ENCODE results near the gene LSM2.
"Not testable (repeated sequence)": the region's sequence is repeated elsewhere in the genome, so short reads cannot be mapped to it uniquely, and the experiment has no call there.

LSM2 gene

DNA sequence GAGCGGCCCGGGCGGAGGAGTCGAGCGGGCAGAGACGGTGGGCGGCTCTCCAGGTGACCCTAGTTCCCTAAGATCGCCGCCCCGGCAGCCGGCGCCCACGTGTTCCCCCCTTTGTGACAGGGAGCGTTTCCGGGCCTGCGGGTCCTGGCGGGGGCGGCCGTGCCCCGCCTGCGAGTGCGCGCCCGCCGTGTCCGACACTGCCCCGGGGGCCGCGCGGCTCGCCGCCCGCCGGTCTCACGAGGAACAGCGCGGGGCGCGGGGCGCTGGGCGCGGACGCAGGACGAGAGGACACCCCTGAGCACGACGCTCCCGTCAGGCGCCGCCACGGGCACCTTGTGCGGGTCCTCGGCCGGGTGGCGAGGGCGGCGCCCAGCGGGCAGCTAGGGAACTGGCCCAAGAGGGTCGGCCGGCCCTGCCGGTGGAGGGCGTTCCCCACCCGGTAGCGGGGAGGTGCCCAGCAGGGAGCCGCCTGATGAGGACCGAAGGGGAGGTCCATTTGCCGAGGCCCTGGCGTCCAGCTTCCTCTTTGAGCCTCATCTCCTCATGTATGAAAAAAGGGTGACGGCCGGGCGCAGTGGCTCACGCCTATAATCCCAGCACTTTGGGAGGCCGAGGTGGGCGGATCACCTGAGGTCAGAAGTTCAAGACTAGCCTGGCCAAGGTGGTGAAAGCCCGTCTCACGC, 11.0 kb downstream of the LSM2 start, which contains the start of gene VARS1:
Gene VARS1 (minus strand): TSS at position 137 of the 683 bp plus-strand sequence. CDS start 535 bp downstream, outside the sequence.
- DNase-seq, result peak; percentile 70 to 73

DNA sequence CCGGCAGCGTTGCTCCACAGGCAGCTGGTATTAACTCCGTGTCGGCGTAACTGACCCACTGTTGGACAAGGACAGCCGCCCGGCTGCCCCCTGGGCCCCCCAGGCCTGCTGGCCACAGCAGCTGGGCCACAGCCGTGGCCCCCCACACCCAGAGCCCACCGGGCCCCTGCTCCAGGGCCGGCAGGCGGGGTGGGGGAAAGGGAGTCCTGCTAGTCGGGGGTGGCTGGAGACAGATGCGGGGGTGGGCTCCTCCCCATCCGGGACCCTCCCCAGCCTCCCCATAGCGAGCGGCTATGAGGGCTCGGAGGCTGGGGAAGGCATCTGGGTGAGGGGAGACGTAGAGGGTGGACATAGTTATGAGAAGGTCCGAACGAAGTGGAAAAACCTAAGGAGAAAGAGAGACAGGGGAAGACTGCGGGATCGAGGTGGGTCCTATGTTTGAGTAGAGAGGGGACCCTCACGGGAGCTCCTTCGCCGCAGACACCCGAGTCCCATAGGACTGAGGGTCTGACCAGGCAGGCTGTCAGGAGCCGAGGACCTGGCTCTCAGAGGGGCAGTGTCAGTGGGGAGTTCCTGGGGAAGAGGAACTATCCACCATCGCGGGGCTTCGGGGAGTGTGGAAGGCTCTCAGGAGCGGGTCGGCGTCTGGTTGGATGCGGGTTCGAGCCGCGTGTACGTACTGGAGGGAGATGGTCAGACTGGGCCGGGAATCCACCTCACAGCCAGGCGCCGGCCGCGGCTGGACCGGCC, 11.7 kb downstream of the LSM2 start:
- DNase-seq, result no peak

DNA sequence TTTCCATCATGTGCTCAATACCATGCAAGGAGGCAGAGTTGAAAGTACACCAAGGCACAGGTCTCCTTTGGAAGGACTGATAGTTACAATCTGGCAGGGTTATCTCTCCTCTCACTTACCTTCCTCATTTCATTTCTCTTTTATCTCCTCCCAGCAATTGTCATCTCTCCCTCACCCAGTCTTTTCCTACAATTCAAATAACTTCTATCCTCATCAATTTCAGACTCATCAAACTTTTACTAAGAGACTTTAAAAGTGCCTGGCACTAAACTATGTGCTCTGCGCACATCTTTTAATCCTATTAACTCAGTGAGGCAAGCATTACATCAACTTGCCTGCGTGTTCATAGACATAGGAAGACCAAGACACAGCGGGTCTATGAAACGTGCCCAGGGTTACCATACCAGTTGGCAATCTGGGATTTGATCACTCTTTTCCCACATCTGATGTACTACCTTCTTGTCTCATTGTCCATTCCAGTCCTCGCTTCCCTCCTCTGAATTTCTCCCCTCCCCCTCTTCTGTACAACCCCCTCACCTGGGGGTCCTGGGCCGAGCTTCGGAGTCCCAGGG, 12.4 kb downstream of the LSM2 start:
- DNase-seq, result no peak

DNA sequence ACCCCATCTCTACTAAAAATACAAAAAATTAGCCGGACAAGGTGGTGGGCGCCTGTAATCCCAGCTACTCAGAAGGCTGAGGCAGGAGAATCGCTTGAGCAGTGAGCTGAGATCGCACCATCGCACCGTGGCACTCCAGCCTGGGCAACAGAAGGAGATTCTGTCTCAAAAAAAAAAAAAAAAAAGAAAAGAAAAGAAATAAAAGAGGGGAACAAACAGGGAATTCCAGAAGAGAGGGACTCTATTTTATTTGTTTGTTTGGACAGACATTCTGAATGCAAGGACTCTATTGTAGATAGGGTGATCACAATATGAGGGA, 12.9 kb downstream of the LSM2 start:
- not testable (repeated sequence) for DNase-seq

DNA sequence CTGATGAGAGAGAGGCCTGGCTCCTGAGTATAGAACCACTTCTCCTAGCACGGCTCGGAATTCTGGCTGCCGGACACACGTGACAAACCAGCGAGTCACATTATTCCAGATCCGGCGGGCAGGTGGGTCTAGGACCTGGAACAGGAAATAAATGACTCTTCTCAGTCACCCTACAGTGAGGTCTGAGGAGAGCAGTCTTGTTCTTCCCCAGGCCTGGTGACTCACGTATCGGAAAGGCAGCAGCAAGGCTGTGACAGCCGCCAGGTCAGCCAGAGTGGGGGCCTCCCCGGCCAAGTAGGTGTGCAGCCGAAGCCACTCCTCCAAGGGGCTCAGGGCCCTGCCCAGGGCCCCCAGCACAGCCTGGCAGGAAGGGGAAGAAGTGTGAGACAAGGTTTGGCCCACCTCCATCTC, 14.0 kb downstream of the LSM2 start:
- no peak for DNase-seq

DNA sequence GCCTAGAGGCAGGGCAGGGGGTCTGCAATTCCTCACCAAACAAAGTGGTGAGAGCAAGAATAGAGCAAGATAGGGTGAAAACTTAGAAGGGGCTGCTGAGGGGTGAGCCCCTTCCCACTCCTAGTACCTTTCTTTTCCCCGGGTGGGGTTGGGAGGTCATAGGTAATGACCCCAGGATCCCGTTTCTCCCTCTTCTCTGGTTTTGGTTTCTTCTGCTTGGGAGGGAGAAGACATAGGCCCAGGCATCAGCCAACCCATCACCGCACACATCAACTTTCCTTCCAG, 14.7 kb downstream of the LSM2 start:
- DNase-seq, result no peak

DNA sequence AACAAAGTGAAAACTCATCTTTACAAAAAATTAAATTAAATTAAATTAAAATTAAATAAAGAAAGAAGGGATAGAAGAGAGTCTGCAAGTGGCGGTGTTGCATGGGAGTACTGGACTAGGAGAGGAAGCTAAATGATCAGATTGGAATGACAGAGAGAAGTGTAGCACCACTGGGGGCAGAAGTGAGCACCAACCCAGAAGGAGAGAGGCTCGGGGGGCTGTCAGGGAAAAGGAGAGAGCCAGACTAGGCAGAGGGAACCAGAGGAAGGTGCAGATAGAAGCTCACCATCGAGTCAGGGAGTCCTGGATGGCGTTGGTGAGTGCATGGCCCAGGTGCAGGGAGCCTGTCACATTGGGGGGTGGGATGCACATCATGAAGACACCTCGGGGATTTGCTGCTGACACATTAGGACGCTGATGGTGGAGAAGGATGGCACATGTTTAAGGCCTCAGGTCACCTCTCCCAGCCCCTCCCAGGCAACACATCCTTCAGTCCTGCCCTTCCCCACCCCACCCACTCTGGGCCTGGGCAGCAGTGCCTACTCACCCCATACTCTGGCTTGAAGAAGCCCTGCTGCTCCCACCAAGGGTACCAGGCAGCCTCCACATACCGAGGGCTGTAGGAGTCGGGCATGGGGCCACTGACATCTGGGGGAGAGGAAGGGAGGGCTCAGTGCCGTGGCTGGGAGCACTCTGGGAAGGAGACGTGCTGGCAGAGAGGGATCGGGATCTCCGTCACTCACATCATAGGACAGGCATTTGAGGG, 15.3 kb downstream of the LSM2 start:
- DNase-seq, result no peak

DNA sequence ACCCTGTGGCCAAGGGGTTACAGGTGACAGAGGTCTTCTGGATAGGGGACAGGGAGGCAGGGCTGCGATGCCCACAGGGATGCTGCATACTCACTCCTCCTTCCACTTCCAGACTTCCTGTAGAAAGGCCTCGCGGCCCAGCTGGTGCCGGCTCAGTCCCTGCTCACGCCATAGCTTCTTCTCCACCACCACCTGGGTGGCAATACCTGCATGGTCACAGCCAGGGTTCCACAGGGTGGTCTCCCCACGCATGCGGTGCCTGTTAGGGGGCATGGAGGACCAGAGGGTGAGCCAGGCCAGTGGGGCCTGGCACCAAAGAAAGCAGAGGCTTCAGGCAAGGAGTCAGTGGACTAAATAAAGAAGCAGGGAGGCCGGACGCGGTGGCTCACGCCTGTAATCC, 21.3 kb downstream of the LSM2 start:
- DNase-seq, result no peak

DNA sequence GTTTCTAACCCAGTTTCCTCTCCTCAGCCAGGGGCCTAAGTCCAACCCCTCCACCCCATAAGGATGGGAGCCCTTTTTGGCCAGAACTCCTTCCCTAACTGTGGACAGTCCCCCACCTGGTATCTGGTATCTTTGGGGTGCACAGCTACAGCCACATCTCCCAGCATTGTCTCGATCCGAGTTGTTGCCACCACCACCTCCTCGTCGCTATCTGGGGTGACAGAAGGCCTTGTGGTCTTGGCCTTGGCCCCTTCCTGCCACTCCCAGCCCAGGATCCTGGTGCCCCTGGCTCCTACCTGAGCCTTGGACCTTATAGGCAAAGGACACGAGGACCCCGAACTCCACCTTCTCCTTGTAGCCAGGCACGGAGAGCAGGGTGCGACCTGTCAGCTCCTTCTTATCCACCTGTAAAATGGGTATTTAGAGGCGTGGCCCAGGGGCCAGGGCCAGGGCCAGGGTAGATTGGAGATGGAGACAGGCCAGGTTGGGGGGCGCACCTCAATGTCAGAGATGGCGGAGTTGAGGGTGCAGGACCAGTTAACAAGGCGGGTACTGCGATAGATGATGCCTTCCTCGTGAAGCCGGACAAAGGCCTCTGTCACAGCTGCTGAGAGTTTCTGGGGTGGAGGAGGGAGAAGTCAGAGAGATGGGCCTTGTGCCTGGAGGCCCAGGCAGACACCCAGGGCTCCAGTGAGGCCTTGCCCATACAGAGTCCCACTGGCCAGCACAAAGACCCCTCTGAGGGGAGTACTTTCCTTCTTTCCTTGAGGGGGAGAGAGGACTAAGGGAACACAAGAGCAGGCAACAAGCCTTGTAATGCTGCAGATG, 22.5 kb downstream of the LSM2 start:
- DNase-seq, result no peak

DNA sequence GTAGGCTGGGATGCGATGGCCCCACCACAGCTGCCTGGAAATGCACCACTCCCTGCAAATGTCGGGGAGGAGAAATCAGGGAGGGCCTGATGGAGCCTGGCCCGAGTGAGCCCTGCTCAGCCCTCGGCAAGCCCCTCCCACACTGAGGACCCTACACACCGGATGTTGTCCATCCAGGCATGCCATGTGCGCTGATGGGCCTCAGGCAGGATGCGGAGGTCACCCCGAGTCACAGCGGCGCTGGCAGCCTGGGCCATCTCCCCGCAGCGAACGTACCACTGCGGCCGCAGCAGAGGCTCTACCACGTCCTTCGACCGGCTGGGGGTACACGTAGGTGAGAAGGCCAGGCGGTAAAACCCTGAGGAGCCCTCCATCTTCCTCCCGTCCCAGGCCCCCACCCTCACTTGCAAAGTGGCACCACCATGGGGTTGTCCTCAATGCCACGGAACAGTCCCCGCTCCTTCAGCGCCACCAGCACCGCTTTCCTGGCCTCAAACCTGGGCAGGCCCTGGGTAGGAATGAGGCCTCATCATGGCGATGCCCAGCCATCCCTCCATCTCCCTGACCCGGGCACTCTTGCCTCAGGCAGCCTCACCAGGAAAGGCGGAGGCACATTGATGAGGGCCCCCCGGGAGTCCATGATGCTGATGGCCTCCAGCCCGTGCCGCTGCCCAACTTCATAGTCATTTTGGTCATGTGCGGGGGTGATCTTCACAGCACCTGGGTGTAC, 24.5 kb downstream of the LSM2 start:
- DNase-seq, result no peak

DNA sequence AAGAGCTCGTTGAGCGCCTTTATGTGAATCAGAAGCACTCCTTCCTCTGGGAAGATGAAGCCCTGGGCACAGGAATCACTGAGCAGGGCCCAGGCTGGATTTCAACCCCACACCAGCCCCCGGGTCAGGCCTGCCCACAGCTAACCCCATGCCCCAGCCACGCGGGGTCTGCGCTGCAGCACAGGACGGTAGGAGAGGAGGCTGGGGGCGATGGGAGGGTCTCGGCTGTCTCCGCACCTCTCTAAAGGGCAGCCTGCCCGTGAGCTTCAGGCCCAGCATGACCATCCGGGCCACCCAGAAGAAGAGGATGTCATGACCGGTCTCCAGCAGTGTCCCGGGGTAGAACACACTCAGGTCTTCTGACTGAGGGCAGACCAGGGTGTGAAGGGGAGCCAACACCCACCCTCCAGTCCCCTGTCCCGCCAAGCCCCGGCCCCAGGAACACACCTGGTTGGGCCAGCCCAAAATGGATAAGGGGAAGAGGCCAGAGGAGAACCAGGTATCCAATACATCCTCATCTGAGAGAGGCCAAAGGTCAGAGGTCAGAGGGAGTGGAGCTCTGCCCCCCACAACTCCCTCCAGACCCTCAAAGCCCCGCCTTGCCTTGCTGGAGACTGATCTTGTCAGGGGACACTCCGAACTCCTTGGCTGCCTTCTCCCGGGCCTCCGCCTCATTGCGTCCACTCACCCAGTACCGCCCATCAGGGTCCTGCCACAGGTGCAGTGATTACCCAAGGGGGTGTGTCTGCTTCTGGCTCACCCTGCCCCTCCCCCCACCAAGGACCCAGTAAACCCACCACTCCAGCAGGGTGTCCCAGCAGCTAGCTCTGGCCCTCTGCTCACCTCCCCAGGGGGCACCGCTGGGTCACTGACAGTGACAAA, 25.3 kb downstream of the LSM2 start:
- no peak for DNase-seq

DNA sequence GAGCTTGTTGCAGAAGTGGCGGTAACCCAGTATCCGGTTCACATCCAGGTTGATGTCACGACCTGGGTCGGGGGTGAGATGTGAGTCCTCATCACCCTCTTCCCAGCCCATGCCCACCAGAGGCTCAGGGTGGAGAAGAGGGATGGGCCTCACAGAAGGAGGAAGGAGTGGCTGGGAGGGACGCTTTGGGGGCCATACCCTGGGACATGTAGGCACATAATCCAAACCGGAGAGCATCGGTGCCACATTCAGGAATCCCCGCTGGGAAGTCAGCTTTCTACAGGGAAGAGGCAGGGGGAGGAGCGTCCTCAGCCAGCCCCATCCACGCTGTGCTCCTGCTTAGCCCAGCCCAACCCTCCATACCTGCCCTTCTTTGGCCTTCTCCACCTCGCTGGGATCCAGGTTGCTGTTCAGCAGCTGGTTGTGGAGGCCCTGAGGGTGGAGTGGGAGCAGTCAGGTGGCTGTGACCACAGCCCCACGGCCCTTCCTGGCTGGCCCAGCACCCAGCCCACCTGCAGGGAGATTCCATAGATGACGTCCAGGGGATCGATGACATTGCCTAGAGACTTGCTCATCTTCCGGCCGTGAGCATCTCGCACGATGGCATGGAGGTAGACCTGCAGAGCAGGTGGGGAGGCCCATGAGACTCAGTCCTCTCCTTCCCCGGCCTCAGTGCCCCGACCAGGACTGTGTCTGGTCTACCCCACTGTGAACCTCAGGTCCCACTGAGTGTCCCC, 26.1 kb downstream of the LSM2 start:
- no peak for DNase-seq

DNA sequence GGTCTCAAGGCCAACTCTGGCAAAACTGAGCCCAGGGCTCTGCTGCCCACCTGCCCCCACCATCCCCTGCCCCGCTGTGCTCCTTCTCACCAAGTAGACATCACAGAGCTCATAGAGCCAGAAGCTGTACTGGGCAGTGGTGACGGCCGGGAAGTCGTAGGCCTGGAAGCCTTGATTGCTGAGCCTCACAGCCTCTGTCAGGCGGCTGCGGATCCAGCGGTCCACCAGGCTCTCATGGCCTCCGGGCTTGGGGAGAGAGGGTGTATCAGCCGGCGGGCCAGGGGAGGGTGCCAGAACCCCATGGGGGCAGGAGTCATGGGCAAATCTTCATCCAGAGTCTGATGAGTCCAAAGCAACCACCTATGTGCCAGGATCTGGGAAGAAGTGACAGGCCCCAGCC, 26.9 kb downstream of the LSM2 start:
- DNase-seq, result no peak

DNA sequence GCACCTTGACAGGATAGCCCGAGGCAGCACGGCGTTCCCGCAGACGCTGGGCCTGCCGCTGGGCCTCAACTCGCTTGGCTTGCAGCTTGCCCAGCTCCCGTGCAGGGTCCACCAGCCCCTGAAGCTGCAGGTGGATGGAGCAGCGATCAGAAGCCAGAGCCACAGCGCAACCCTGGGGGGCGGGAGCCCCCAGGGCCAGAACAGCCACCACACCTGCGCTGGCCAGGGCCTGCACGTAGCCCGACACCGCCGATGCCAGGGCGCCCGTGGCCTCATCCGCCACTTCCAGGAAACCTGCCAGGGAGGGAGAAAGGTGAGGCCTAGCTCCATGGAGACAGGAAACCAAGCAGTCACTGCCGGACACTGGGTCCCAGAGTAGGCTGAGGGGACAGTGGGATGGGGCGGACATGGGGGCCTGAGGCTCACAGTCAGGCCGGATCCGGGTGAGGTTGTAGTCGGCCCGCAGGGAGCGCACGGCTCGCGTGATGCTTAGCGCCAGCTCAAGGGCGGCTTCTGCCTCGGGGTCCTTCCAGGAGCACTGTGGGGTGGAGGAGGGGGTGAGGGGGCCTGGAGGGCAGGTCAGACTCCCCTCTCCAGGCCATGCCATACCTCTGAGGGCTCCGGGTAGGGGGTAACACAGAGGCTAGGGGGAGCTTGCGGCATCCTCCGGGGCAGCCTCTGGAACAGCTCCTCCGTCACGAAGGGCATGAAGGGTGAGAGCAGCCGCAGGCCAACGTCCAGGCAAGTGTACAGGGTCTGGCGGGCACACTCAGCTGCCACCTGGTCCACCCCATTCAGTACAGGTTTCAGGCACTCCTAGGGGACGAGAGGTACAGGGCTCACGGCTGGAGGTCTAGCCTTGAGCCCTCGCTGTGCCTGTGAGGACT, 27.5 kb downstream of the LSM2 start:
- DNase-seq, result no peak

DNA sequence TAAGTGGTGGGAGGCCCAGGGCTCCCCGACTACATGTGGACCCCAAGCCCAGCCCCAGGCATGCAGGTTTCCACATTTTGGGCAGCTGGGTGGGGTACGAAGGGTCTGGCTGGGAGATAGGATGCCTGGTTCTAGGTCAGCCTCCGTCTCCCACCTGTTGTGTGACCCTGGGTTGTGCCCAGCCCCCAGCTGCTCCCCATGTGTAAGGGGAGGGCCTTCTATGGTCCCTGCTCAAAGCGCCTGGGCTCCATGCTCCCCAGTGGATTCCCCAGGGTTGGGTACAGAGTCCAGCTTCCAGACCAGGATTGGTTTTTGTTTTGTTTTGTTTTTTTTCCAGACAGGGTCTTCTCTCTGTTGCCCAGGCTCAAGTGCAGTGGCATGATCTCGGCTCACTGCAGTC, 28.6 kb downstream of the LSM2 start:
- no peak for DNase-seq

DNA sequence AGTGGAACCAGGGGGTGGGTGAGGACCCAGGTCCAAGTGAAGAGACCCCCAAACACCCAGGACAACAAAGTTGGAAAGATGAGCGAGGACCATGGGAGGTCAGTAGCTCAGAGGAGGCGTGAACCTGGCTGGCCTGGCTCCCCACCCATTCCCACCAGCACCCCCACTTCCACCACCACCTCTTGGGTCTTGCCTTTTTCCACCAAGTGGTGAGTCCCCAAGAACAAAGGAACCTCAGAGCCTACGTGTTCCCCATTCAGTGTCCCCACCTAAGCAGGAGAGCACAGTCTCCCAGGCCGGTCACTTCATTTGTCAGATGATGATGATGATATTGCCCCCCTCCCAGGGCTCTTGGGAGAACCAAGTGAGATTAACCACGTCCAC, 29.1 kb downstream of the LSM2 start:
- DNase-seq, result no peak

DNA sequence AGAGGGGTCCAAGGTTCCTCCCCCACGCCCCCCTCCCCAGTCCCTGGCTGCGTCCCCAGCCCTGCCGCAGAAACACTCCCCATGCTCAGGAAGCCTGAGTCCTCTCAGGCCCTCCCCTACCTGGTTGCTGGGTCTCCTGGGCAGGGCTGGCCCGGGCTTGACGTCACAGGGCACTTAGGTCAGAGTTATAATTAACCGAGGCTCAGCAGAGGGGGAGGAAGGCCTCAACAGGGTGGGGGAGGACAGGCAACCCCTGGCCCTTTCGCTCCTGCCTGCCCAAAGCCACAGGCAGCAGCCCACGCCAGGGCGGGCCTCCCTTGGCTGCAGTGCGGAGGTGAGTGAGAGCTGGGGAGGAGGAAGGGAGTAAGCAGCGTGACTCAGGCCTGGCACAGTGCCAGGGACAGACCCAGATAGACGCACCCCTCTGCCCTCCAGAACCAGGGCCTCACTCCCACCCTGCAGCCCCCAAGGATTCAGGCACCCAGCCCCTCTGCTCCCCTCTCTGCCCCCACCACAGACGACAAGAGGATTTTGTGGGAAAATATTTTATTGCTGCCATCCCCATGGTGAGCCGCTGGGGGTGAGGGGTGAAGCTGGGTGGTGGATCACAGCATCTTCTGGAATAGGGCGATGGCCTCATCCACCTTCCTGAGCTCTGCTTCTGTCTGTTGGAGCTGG, 29.6 kb downstream of the LSM2 start, which contains the start of gene VWA7:
Gene VWA7 (minus strand): TSS at position 340 of the 678 bp plus-strand sequence. CDS start 549 bp downstream, outside the sequence.
- peak; percentile 70 to 78 for DNase-seq

DNA sequence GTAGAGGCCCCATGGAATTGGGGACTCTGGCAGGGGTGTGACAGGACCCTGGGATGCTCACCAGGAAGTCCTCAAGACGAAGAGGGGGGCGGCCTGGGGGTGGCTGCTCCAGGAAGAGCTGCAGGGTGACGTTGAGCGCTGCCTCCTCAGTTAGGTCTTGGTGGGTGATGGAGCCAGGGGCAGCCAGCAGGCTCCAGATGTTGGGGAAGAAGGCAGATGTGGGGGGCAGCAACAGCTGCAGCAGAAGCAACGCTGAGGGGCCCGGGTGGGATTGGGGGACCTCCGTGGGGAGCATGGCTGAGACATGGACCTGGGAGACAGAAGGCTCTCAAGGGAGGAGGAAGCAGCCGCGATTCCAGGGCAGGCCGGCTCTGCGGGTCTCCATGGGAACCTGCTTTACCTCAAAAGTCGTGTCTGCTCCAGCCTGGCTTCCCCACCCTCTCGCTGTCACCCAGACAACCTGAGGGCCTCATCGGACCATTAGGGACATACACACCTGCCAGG, 30.2 kb downstream of the LSM2 start:
- no peak for DNase-seq
